ENCODE results near the gene LIMS4.
"Not testable (repeated sequence)": the region's sequence is repeated elsewhere in the genome, so short reads cannot be mapped to it uniquely, and the experiment has no call there.

Gene LIMS4

GRCh38 chr2:110450951-110451350, 21.7 kb downstream of the LIMS4 start:
- not testable (repeated sequence) for DNase-seq (ENCODE audit: low spot score)

- DNase-seq (ENCODE audit: low spot score), result not testable (repeated sequence)
Measured at GRCh38 chr2:110449127-110449947, 23.3 kb downstream of the LIMS4 start.

GRCh38 chr2:110446644-110447043, 26.0 kb downstream of the LIMS4 start:
- DNase-seq (ENCODE audit: low spot score), result not testable (repeated sequence)

- DNase-seq (ENCODE audit: low spot score), result not testable (repeated sequence)
Measured at GRCh38 chr2:110443305-110444005, 29.2 kb downstream of the LIMS4 start.

GRCh38 chr2:110441905-110442304, 30.7 kb downstream of the LIMS4 start:
- DNase-seq (ENCODE audit: low spot score), result not testable (repeated sequence)

- DNase-seq (ENCODE audit: low spot score), result not testable (repeated sequence)
Measured at GRCh38 chr2:110434565-110434964, 38.1 kb downstream of the LIMS4 start.

GRCh38 chr2:110425725-110426124, 46.9 kb downstream of the LIMS4 start:
- DNase-seq (ENCODE audit: low spot score), result not testable (repeated sequence)

GRCh38 chr2:110424421-110424820, 48.2 kb downstream of the LIMS4 start:
- DNase-seq (ENCODE audit: low spot score), result not testable (repeated sequence)

GRCh38 chr2:110423574-110423962, 49.0 kb downstream of the LIMS4 start:
- not testable (repeated sequence) for DNase-seq (ENCODE audit: low spot score)

GRCh38 chr2:110422852-110423573, 49.6 kb downstream of the LIMS4 start:
- not testable (repeated sequence) for DNase-seq (ENCODE audit: low spot score)

GRCh38 chr2:110420641-110421354, 51.8 kb downstream of the LIMS4 start:
- DNase-seq (ENCODE audit: low spot score), result not testable (repeated sequence)

GRCh38 chr2:110407142-110407541, 65.5 kb downstream of the LIMS4 start:
- not testable (repeated sequence) for DNase-seq (ENCODE audit: low spot score)

GRCh38 chr2:110404988-110405387, 67.6 kb downstream of the LIMS4 start:
- DNase-seq (ENCODE audit: low spot score), result not testable (repeated sequence)

GRCh38 chr2:110404246-110404645, 68.4 kb downstream of the LIMS4 start:
- DNase-seq (ENCODE audit: low spot score), result not testable (repeated sequence)

GRCh38 chr2:110401001-110401618, 71.5 kb downstream of the LIMS4 start:
- not testable (repeated sequence) for DNase-seq (ENCODE audit: low spot score)

GRCh38 chr2:110399378-110399777, 73.2 kb downstream of the LIMS4 start:
- DNase-seq (ENCODE audit: low spot score), result not testable (repeated sequence)

- DNase-seq (ENCODE audit: low spot score), result not testable (repeated sequence)
Measured at GRCh38 chr2:110395990-110396389, 76.6 kb downstream of the LIMS4 start.
